ENCODE data around the gene PRR3.
A peak's percentile ranks its signal among the peaks of the same experiment; 100 is the strongest.

The PRR3 gene

DNA sequence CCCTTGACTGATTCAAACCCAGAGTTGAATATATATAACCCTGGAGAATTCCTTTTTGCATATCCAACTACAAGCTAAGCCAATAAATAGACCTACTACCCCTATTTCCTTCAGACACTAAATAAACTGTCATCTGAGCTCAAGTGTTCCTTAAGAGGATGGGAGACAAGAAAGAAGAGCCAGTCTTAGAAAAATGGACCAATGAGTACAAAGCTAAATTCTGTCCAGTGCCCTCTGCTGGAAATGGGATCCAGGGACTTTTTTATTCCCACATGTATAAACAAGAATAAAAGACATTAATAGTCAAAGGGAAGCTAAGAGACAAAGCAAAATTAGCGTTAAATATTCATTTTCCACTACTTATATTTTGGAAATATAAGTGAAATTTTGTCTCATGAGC lies 55.1 kb downstream of the PRR3 start:
- in situ Hi-C loops (cut with HindIII; ENCODE audit: low sequenced_read_pairs), result loop anchor here (5.0 kb wide), 1 partner anchor 50 kb away; no protein-coding TSS in a partner anchor
- no peak overlapping the region for H3K4me3 ChIP-seq (ENCODE audit: low read depth, low read length)
- TF ChIP-seq, protein P1, sequence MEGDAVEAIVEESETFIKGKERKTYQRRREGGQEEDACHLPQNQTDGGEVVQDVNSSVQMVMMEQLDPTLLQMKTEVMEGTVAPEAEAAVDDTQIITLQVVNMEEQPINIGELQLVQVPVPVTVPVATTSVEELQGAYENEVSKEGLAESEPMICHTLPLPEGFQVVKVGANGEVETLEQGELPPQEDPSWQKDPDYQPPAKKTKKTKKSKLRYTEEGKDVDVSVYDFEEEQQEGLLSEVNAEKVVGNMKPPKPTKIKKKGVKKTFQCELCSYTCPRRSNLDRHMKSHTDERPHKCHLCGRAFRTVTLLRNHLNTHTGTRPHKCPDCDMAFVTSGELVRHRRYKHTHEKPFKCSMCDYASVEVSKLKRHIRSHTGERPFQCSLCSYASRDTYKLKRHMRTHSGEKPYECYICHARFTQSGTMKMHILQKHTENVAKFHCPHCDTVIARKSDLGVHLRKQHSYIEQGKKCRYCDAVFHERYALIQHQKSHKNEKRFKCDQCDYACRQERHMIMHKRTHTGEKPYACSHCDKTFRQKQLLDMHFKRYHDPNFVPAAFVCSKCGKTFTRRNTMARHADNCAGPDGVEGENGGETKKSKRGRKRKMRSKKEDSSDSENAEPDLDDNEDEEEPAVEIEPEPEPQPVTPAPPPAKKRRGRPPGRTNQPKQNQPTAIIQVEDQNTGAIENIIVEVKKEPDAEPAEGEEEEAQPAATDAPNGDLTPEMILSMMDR (IDR thresholded peaks at IDR 0.05; ENCODE audit: low read depth, low read length, missing control alignments), result peak; percentile 44
- DNase-seq (ENCODE audit: low read depth), result no peak

DNA sequence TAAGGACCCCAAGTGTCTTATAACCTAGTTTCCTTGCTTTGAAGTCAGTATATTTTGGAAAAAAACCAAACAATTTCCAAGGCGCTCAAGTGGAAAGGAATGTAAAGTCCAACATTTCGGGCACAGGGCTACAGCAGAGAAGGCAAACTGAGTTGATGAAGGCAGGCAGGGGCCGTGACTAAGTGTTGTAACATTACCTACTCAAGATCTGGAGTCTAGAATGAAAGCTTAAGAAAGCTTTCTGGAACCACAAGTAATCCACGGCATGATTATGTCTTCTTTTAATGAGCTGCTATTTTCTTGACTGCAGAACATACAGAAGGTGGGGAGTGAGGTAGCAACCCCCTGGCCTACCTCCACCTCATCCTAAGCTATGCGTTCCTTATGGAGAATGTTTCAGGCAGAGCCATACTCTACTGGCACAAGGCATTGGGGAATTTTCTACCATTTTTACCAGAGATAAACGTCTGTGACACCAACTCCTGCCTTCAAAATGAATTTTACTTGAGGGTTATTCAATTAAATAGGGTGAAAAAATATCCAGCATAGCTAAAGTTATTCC lies 55.7 kb downstream of the PRR3 start:
- TF ChIP-seq, protein P1 (IDR thresholded peaks at IDR 0.05; ENCODE audit: low read depth, low read length, missing control alignments), result no peak
- no peak overlapping the region for H3K4me3 ChIP-seq (ENCODE audit: low read depth, low read length)
- in situ Hi-C loops (cut with HindIII; ENCODE audit: low sequenced_read_pairs), result loop anchor here (5.0 kb wide), 1 partner anchor 50 kb away; no protein-coding TSS in a partner anchor
- DNase-seq (ENCODE audit: low read depth), result peak; percentile 84

Data from astrocyte of the cerebellum (primary cell).